A673 (cell line): ENCODE measurements around the gene PTK7.

ENCODE experiments used
- CTCF ChIP-seq: fragments of 300-800, 200-600 bp; sonication (generic); conservative IDR thresholded peaks from 2 replicates; pipeline ENCODE4 v1.5.1; 2017; ENCODE audit warnings: low read depth, mild to moderate bottlenecking, antibody characterized with exemption, low read length, moderate library complexity, mixed read lengths
- EZH2 ChIP-seq: fragments of 200-600 bp; sonication (generic); IDR thresholded peaks from 2 replicates; pipeline ENCODE4 v1.6.1; 2017; ENCODE audit warnings: borderline replicate concordance, low read depth, mild to moderate bottlenecking, mixed read lengths, antibody characterized with exemption, low read length; ENCODE audit not compliant: poor library complexity, severe bottlenecking

- no peak for TF ChIP-seq CTCF
- no peak for TF ChIP-seq EZH2
Measured at GRCh38 chr6:43186706-43187105, 110.6 kb downstream of the PTK7 start.
